NCI-H345 (cell line): ENCODE results near the gene NLE1.
"Not testable (repeated sequence)": the region's sequence is repeated elsewhere in the genome, so short reads cannot be mapped to it uniquely, and the experiment has no call there.

Experiments
- DNase-seq: peaks from one replicate; lab custom pipeline; 2025; lab: John Stamatoyannopoulos, UW

NLE1 gene

GRCh38 chr17:35162755-35163154 lies 20.7 kb upstream of the NLE1 start:
- no peak for DNase-seq

GRCh38 chr17:35161281-35161761 lies 19.2 kb upstream of the NLE1 start:
- no peak for DNase-seq

GRCh38 chr17:35160354-35161201 lies 18.5 kb upstream of the NLE1 start:
- DNase-seq = no peak

- no peak for DNase-seq
Measured at GRCh38 chr17:35159940-35160339, 17.8 kb upstream of the NLE1 start.

- no peak for DNase-seq
Measured at GRCh38 chr17:35155246-35155645, 13.1 kb upstream of the NLE1 start.

- no peak for DNase-seq
Measured at GRCh38 chr17:35154196-35155165, 12.4 kb upstream of the NLE1 start.

- DNase-seq = no peak
Measured at GRCh38 chr17:35152421-35153140, 10.5 kb upstream of the NLE1 start.

GRCh38 chr17:35151080-35151479 lies 9.0 kb upstream of the NLE1 start:
- DNase-seq = not testable (repeated sequence)

- DNase-seq = no peak
Measured at GRCh38 chr17:35149941-35150340, 7.8 kb upstream of the NLE1 start.

GRCh38 chr17:35148144-35148543 lies 6.0 kb upstream of the NLE1 start:
- DNase-seq = no peak

- no peak for DNase-seq
Measured at GRCh38 chr17:35147375-35147905, 5.3 kb upstream of the NLE1 start, which contains the start of gene UNC45B. UNC45B (plus strand) TSS chr17:35147817; CDS start chr17:35148264, 447 bp downstream.

- no peak for DNase-seq
Measured at GRCh38 chr17:35146214-35146833, 4.2 kb upstream of the NLE1 start.

- DNase-seq = no peak
Measured at GRCh38 chr17:35144840-35145239, 2.7 kb upstream of the NLE1 start.

- no peak for DNase-seq
Measured at GRCh38 chr17:35142467-35142796, 329 bp upstream of the NLE1 start.

GRCh38 chr17:35138218-35138617 lies 3.9 kb downstream of the NLE1 start:
- no peak for DNase-seq

- DNase-seq = no peak
Measured at GRCh38 chr17:35135322-35135721, 6.8 kb downstream of the NLE1 start.

- no peak for DNase-seq
Measured at GRCh38 chr17:35132816-35133550, 9.1 kb downstream of the NLE1 start.

- no peak for DNase-seq
Measured at GRCh38 chr17:35132099-35132498, 10.0 kb downstream of the NLE1 start.

GRCh38 chr17:35130392-35130791 lies 11.7 kb downstream of the NLE1 start:
- DNase-seq = no peak

- no peak for DNase-seq
Measured at GRCh38 chr17:35129973-35130351, 12.1 kb downstream of the NLE1 start.
